Naive thymus-derived CD4-positive, alpha-beta T cell (primary cell): ENCODE measurements around the gene NUDT19. TPM values are rescaled to one million over a fixed set of nuclear protein-coding genes. Genes with fewer than 3 reads are reported as not detected.
"Not testable (repeated sequence)": the region's sequence is repeated elsewhere in the genome, so short reads cannot be mapped to it uniquely, and the experiment has no call there.

ENCODE experiments used
- ATAC-seq: fragments of 150-1000 bp; cut with Tn5 transposase; 2 replicates; pipeline ENCODE4 v1.10.0; 2021; ENCODE audit warnings: mild to moderate bottlenecking, moderate library complexity
- CTCF ChIA-PET: fragments of 350-600 bp; sonication (Branson Sonifier 250); formaldehyde crosslinking; loops from one replicate; lab custom pipeline; 2021; ENCODE audit warnings: antibody characterized with exemption; lab: Charles Lee
- POLR2A ChIA-PET: fragments of 350-600 bp; sonication (Branson Sonifier 250); formaldehyde crosslinking; loops from one replicate; lab custom pipeline; 2021; ENCODE audit warnings: antibody characterized with exemption, inconsistent platforms; lab: Charles Lee
- DNase-seq, 9 donors: peaks; one replicate each; pipeline versions ENCODE4 v3.0.0 to v3.0.0-alpha.2; 2020 to 2022; ENCODE audit warnings: mixed read lengths in 1 of 9
- H3K27ac ChIP-seq: one replicate; pipeline ENCODE4 v1.7.0; 2013; ENCODE audit warnings: mild to moderate bottlenecking, low read depth, low read length, moderate library complexity
- H3K27me3 ChIP-seq, 2 donors: one replicate each; pipeline ENCODE4 v1.7.0; 2013; ENCODE audit warnings: low read length in 2 of 2, mild to moderate bottlenecking in 2 of 2, moderate library complexity in 2 of 2; ENCODE audit not compliant: control insufficient read depth in 2 of 2, insufficient read depth in 2 of 2
- H3K36me3 ChIP-seq, 3 experiments: 1 replicate in 2 of 3; 2 replicates in 1 of 3; pipeline ENCODE4 v1.7.0; 2013; ENCODE audit warnings: low read length in 3 of 3, mild to moderate bottlenecking in 3 of 3, moderate library complexity in 1 of 3; ENCODE audit not compliant: insufficient read depth in 3 of 3, control insufficient read depth in 2 of 3
- H3K4me1 ChIP-seq, 2 donors: one replicate each; pipeline ENCODE4 v1.7.0; 2013; ENCODE audit warnings: low read length in 2 of 2, mild to moderate bottlenecking in 2 of 2, moderate library complexity in 1 of 2; ENCODE audit not compliant: control insufficient read depth in 2 of 2, insufficient read depth in 2 of 2
- H3K4me3 ChIP-seq: 2 replicates; pipeline ENCODE4 v1.7.0; 2013; ENCODE audit warnings: mild to moderate bottlenecking, low read length
- H3K9me3 ChIP-seq, 3 experiments: 1 replicate in 2 of 3; 2 replicates in 1 of 3; pipeline ENCODE4 v1.7.0; 2013; ENCODE audit warnings: low read length in 3 of 3; ENCODE audit not compliant: control insufficient read depth in 2 of 3
- H3K27ac Mint-ChIP-seq, 9 donors: one replicate each; pipeline ENCODE4 v1.8.0; 2020 to 2022; ENCODE audit warnings: mixed read lengths in 9 of 9, mild to moderate bottlenecking in 8 of 9, moderate library complexity in 5 of 9, inconsistent platforms in 2 of 9
- H3K27me3 Mint-ChIP-seq, 5 donors: one replicate each; pipeline ENCODE4 v1.8.0; 2021 to 2022; ENCODE audit warnings: mixed read lengths in 5 of 5, mild to moderate bottlenecking in 1 of 5
- H3K36me3 Mint-ChIP-seq, 5 donors: one replicate each; pipeline ENCODE4 v1.8.0; 2020 to 2022; ENCODE audit warnings: mixed read lengths in 5 of 5, mild to moderate bottlenecking in 3 of 5, inconsistent platforms in 1 of 5
- H3K4me1 Mint-ChIP-seq, 7 donors: one replicate each; pipeline ENCODE4 v1.8.0; 2020 to 2022; ENCODE audit warnings: mixed read lengths in 7 of 7, mild to moderate bottlenecking in 3 of 7, inconsistent platforms in 1 of 7
- H3K4me3 Mint-ChIP-seq, 10 donors: one replicate each; pipeline ENCODE4 v1.8.0; 2020 to 2022; ENCODE audit warnings: mild to moderate bottlenecking in 10 of 10, mixed read lengths in 10 of 10, moderate library complexity in 6 of 10, inconsistent platforms in 2 of 10
- H3K9me3 Mint-ChIP-seq, 11 donors: one replicate each; pipeline ENCODE4 v1.8.0; 2020 to 2022; ENCODE audit warnings: mixed read lengths in 11 of 11, mild to moderate bottlenecking in 4 of 11, inconsistent platforms in 1 of 11, moderate library complexity in 1 of 11
- intact Hi-C, 2 donors: fragments of 100-400 bp; cut with micrococcal nuclease; formaldehyde crosslinking; loops; one replicate each; pipeline ENCODE4 v1.15.1; 2023
- polyA plus RNA-seq, 2 donors: library from polyadenylated mRNA; unstranded; fragments of 300-500 nt; fragmentation: Illumina TruSeq; gene quantifications; one replicate each; pipeline ENCODE4 v1.2.3, GENCODE V29; 2021
- total RNA-seq, 6 experiments: library from RNA in 5 of 6; stranded (reverse) in 5 of 6; gene quantifications; 1 replicate in 5 of 6; 2 replicates in 1 of 6; pipeline ENCODE4 v1.2.3 and lab custom pipeline; 2021 to 2026

NUDT19 gene
- total and polyA plus RNA-seq, 7 experiments from 2014 or later: 2.4 to 17.0 (median 8.9) TPM

DNA sequence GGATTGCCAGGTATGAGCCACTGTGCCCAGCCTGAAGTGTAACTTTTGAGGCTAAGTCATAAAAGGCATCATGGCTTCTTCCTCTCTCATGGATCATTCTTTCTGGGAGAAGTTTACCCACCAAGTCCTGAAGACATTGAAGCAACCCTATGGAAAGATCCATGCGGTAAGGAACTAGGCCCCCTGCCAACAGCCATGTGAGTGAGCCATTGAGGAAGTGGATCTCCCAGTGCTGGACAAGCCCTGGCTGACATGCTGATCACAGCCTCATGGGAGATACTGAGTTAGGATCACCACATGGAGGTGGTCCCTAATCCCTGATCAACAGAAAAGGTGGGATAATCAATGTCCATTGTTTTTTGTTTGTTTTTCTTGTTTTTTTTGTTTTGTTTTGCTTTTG, 3.3 kb upstream of the NUDT19 start:
- H3K9me3 Mint-ChIP-seq: peaks cover 0 to 3% (median 0%) of the 10 kb centered on the region in 11 donors
- H3K4me1 Mint-ChIP-seq: peaks cover 16 to 24% (median 17%) of the 10 kb centered on the region in 7 donors
- DNase-seq (no peak), ATAC-seq (no peak)
- Histone ChIP-seq H3K27ac (no peak overlapping the region), H3K27me3 (no peaks in the 10 kb centered on the region), H3K4me1 (peaks cover 14 to 17% of the 10 kb centered on the region in 2 donors), H3K9me3 (no peaks in the 10 kb centered on the region), H3K4me3 (no peak overlapping the region), H3K36me3 (no peaks in the 10 kb centered on the region)
- ChIA-PET POLR2A (interaction anchor here (1.4 kb wide), 1 partner anchor 13 kb away, joined by 3 read pairs; the partner anchor contains the start of gene RGS9BP), CTCF (no interaction called here)
- H3K4me3 Mint-ChIP-seq: peak overlapping the region in 1 of 10 donors; percentile 6
- intact Hi-C loops: no loop called here
- H3K27me3 Mint-ChIP-seq: peaks cover 0 to 3% (median 0%) of the 10 kb centered on the region in 5 donors
- H3K27ac Mint-ChIP-seq: no peak overlapping the region
- H3K36me3 Mint-ChIP-seq: peaks cover 0 to 7% (median 2%) of the 10 kb centered on the region in 5 donors

- ATAC-seq: peak; percentile 81
- H3K36me3 ChIP-seq: peaks cover 0 to 10% (median 0%) of the 10 kb centered on the region in 3 experiments
- peak overlapping the region; percentile 68 for H3K27ac ChIP-seq
- Mint-ChIP-seq H3K27me3 (no peaks in the 10 kb centered on the region), H3K27ac (peak overlapping the region in 7 of 9 donors; percentile 1 to 93 (median 85)), H3K4me3 (peak overlapping the region; percentile 83 to 97 (median 92)), H3K4me1 (peaks cover 35 to 56% (median 53%) of the 10 kb centered on the region in 7 donors), H3K9me3 (peaks cover 0 to 4% (median 0%) of the 10 kb centered on the region in 11 donors), H3K36me3 (peaks cover 5 to 36% (median 10%) of the 10 kb centered on the region in 5 donors)
- H3K4me1 ChIP-seq: peaks cover 20 to 24% of the 10 kb centered on the region in 2 donors
- H3K4me3 ChIP-seq: peak overlapping the region; percentile 50
- H3K27me3 ChIP-seq: no peaks in the 10 kb centered on the region
- POLR2A ChIA-PET: interaction anchor here (0.6 to 1.8 kb wide), 9 partner anchors 14 to 280 kb away, joined by 3 to 15 read pairs (median 5); partner anchors contain the start of genes ANKRD27, CEP89, FAAP24 and PDCD5
- CTCF ChIA-PET: interaction anchor here (1.2 kb wide), 1 partner anchor 17 kb away, joined by 4 read pairs; the partner anchor contains the start of genes ANKRD27 and RGS9BP
- intact Hi-C loops: loop anchor here (1.0 to 5.0 kb wide), 11 partner anchors 17 to 485 kb away; partner anchors contain the start of genes ANKRD27 (in 2 of the 2), RGS9BP (in 2 of the 2), FAAP24 (in 1 of the 2) and GPATCH1 (in 1 of the 2)
- DNase-seq: peak; percentile 31 to 71 (median 48)
- no peaks in the 10 kb centered on the region for H3K9me3 ChIP-seq
Measured at GRCh38 chr19:32691952-32692726, 518 bp downstream of the NUDT19 start.

DNA sequence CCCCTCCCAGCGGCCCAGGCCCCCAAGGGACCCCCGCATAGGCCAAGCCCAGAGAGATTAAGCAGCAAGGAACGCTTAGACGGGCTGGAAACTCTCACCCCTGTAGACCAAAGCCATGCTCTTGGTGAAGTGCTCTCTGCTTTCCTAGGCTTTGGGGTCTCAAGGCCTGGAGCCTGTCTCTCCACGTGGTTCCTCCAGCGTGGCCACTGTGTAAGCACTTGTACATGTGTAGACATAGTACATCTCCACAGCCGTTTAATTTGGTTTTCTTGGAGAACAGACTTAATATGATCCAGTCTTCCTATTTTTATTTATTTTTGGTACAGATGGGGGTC, 1.1 kb downstream of the NUDT19 start:
- ChIA-PET CTCF (interaction anchor here (0.9 kb wide), 1 partner anchor 484 kb away, joined by 3 read pairs; no protein-coding TSS in a partner anchor), POLR2A (interaction anchor here (0.6 to 1.6 kb wide), 4 partner anchors 13 to 279 kb away, joined by 4 to 6 read pairs (median 5); partner anchors contain the start of genes ANKRD27, CEP89, FAAP24 and RGS9BP)
- Histone ChIP-seq H3K4me3 (peak overlapping the region; percentile 50), H3K36me3 (peaks cover 0 to 11% (median 0%) of the 10 kb centered on the region in 3 experiments), H3K4me1 (peaks cover 20 to 24% of the 10 kb centered on the region in 2 donors), H3K27ac (peak overlapping the region; percentile 68), H3K9me3 (no peaks in the 10 kb centered on the region), H3K27me3 (no peaks in the 10 kb centered on the region)
- Mint-ChIP-seq H3K27ac (peak overlapping the region; percentile 83 to 94 (median 86)), H3K27me3 (no peaks in the 10 kb centered on the region), H3K4me1 (peaks cover 37 to 62% (median 58%) of the 10 kb centered on the region in 7 donors), H3K9me3 (peaks cover 0 to 4% (median 0%) of the 10 kb centered on the region in 11 donors), H3K36me3 (peaks cover 10 to 41% (median 14%) of the 10 kb centered on the region in 5 donors), H3K4me3 (peak overlapping the region; percentile 83 to 97 (median 92))
- ATAC-seq: peak; percentile 1
- no peak for DNase-seq
- intact Hi-C loops: loop anchor here (1.0 to 5.0 kb wide), 6 partner anchors 16 to 485 kb away; no protein-coding TSS in a partner anchor

DNA sequence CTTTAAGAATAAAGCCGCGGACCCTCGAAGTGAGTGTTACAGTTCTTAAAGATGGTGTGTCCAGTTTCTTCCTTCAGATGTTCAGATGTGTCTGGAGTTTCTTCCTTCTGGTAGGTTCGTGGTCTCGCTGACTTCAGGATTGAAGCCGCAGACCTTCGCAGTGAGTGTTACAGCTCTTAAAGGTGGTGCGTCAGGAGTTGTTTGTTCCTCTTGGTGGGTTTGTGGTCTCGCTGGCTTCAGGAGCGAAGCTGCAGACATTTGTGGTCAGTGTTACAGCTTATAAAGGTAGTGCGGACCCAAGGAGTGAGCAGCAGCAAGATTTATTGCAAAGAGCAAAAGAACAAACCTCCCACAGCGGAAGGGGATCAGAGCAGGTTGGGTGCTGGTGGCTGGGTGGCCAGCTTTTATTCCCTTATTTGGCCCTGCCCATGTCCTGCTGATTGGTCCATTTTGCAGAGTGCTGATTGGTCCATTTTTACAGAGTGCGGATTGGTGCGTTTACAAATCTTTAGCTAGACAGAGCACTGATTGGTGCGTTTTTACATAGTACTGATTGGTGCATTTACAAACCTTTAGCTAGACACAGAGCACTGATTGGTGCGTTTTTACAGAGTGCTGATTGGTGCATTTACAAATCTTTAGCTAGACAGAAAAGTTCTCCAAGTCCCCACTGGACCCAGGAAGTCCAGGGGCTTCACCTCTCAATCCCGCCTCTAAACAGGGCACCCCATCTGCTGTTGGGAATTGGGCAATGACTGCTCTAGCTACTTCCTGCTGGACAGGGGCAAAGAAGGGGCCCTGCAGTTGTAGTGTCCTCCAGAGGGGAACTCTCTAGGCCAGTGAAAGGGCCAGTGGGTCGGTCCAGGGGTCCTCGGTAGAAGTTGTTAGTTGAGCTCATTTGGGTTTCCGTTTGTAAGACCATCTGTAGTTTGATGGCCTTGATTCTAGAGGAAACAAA, 1.8 kb downstream of the NUDT19 start:
- H3K27ac Mint-ChIP-seq: peak overlapping the region; percentile 83 to 94 (median 86)
- peaks cover 20 to 24% of the 10 kb centered on the region in 2 donors for H3K4me1 ChIP-seq
- H3K4me3 Mint-ChIP-seq: peak overlapping the region; percentile 83 to 97 (median 92)
- not testable (repeated sequence) for H3K9me3 ChIP-seq, H3K27me3 Mint-ChIP-seq, H3K27me3 ChIP-seq, H3K9me3 Mint-ChIP-seq
- ChIA-PET POLR2A (interaction anchor here (0.6 to 1.6 kb wide), 5 partner anchors 8 to 278 kb away, joined by 4 to 6 read pairs (median 4); partner anchors contain the start of genes ANKRD27, CEP89, FAAP24 and RGS9BP), CTCF (interaction anchor here (0.6 to 0.9 kb wide), 2 partner anchors 97 to 483 kb away, joined by 3 to 4 read pairs; no protein-coding TSS in a partner anchor)
- ATAC-seq (peak; percentile 2), DNase-seq (peak in 4 of 9 donors; percentile 17 to 44 (median 23))
- peaks cover 15 to 49% (median 21%) of the 10 kb centered on the region in 5 donors for H3K36me3 Mint-ChIP-seq
- H3K36me3 ChIP-seq: peaks cover 0 to 12% (median 0%) of the 10 kb centered on the region in 3 experiments
- intact Hi-C loops: loop anchor here (1.0 to 5.0 kb wide), 5 partner anchors 15 to 484 kb away; no protein-coding TSS in a partner anchor
- H3K27ac ChIP-seq: peak overlapping the region; percentile 68
- peak overlapping the region; percentile 50 for H3K4me3 ChIP-seq
- peaks cover 42 to 69% (median 66%) of the 10 kb centered on the region in 7 donors for H3K4me1 Mint-ChIP-seq

DNA sequence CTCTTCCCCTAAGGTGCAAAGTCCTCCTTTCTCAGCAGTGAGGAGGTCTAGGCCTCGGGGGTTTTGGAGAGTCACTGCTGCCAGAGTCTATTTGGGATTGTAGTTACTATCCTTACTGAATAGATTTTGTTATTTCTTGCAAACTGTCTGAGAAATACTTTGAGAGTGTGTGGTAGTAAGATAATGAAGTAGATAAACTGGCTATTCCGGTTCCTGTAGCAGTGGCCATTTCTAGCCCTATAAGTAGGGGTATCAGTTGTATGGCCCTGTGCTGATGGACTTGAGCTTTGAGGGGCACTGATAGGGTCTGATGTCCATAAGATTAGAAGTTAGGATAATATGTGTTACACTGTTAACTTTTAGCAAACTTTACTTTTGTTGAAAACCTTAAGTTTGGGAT, 2.7 kb downstream of the NUDT19 start:
- POLR2A ChIA-PET: interaction anchor here (1.5 kb wide), 1 partner anchor 278 kb away, joined by 4 read pairs; the partner anchor contains the start of genes CEP89 and FAAP24
- intact Hi-C loops: loop anchor here (5.0 kb wide), 4 partner anchors 53 to 483 kb away; no protein-coding TSS in a partner anchor

More for the DNA sequence above, 2.7 kb downstream of the NUDT19 start:
- ATAC-seq, H3K9me3 ChIP-seq, H3K9me3 Mint-ChIP-seq, H3K27me3 Mint-ChIP-seq, DNase-seq, CTCF ChIA-PET, H3K27me3 ChIP-seq, H3K4me3 ChIP-seq, H3K27ac ChIP-seq: not testable (repeated sequence)
- peaks cover 0 to 21% (median 0%) of the 10 kb centered on the region in 3 experiments for H3K36me3 ChIP-seq
- Mint-ChIP-seq H3K27ac (peak overlapping the region in 6 of 9 donors; percentile 12 to 93 (median 84)), H3K36me3 (peaks cover 24 to 57% (median 29%) of the 10 kb centered on the region in 5 donors), H3K4me1 (peaks cover 42 to 75% (median 71%) of the 10 kb centered on the region in 7 donors), H3K4me3 (peak overlapping the region; percentile 83 to 97 (median 92))
- H3K4me1 ChIP-seq: peaks cover 20 to 24% of the 10 kb centered on the region in 2 donors
